ENCODE measurements around the gene PRKCD. TPM values are rescaled to one million over a fixed set of nuclear protein-coding genes. Genes with fewer than 3 reads are reported as not detected.

The PRKCD gene
- polyA plus RNA-seq, 5 donors = 38.6 to 54.7 (median 52.4) TPM

- no peak for DNase-seq
Observed at GRCh38 chr3:53153980-53154379, 7.0 kb upstream of the PRKCD start.

GRCh38 chr3:53154881-53155285, 6.1 kb upstream of the PRKCD start:
- DNase-seq = peak in 1 of 2 donors; percentile 56

GRCh38 chr3:53155760-53156159, 5.2 kb upstream of the PRKCD start:
- DNase-seq = peak; percentile 78 to 80

- no peak for DNase-seq
Observed at GRCh38 chr3:53156368-53156834, 4.6 kb upstream of the PRKCD start.

- no peak for DNase-seq
Observed at GRCh38 chr3:53157974-53158580, 2.9 kb upstream of the PRKCD start.

DNA sequence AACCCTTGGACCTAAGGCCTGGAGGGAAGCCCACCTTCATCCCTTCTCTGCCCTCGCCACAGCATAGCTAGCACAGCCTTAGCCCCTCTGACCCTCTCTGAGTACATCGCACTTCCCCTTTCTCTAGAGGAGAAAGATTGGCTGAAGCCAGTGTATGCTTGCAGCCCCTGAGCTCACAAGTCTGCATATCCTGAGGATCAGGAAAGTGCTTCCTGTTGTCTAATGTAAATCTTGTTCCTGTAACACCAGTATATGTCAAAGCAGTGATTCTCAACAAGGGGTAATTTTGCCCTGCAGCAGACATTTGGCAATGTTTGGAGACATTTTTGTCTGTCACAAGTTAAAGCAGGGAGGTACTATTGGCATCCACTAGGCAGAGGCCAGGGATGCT, 2.2 kb upstream of the PRKCD start:
- no peak for DNase-seq

DNA sequence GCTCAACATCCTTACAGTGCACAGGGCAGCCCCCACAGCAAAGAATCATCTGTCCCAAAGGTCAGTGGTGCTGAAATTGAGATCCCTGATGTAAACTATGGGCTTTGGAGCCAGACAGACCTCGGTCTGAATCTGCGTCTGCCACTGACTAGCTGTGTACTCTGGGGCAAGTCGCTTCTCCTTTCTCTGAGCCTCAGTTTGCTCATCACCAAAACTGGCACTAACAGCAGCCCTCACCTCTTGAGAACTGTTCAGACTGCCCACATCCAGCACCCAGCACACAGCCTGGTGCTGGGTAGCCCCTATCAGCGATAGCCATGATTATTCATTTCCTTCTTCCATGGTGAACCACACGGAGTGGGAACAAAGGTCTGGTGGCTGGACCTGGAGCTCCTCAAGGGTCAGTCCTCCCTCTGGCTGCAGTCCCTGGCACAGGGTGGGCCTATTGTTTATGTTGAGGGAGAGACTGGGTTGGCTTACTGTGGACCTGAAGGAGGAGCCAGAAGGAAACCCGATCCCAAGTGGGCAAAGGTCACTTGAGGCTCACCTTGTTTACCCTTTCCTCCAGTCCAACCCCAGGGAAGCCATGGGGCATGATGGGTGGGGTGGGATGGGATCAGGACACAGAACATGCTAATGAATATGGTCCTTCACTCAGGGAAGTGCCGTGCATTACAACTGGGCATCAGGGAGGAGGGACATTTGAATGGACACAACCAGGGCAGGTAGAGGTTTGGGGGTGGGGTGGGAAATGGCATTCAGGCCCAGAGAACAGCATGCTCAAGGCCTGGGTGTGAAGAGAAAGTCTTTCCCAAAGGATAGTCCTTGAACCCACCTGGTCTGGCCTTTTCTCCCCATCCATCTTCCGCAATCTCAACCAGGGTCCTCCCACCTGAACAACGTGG, 1.6 kb upstream of the PRKCD start:
- DNase-seq = no peak

DNA sequence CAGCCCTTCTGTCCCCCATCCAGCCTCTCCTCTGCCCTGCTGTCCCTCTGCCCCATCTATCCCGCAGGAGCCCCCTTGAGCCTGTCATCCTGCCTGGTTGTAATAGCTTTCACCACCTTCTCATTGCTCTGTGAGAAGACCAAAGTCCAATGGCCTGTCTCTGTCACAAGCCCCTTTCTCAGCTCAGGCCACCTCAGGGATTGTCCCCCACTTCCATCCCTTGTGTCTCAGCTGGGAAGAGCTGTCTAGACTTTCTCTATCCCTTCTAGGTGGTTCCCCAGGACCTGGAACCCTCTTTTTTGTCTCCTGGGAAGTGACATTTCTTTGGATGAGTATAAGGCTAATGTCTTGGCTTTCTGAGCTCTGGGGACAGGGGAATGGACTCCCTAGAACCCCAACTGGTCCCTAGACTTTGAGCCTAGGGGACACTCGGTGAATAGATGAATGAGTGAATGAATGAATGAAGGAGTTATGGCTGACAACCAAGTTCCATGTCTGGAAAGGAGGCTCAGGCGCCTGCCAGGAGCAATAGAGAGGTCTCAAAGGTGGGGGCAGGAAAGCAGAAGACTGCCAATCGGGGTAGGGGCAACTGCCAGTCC, 849 bp upstream of the PRKCD start:
- no peak for DNase-seq

GRCh38 chr3:53161450-53161819, 426 bp downstream of the PRKCD start:
- DNase-seq = peak in 1 of 2 donors; percentile 20

- DNase-seq = no peak
Observed at GRCh38 chr3:53161820-53162671, 1.0 kb downstream of the PRKCD start.

DNA sequence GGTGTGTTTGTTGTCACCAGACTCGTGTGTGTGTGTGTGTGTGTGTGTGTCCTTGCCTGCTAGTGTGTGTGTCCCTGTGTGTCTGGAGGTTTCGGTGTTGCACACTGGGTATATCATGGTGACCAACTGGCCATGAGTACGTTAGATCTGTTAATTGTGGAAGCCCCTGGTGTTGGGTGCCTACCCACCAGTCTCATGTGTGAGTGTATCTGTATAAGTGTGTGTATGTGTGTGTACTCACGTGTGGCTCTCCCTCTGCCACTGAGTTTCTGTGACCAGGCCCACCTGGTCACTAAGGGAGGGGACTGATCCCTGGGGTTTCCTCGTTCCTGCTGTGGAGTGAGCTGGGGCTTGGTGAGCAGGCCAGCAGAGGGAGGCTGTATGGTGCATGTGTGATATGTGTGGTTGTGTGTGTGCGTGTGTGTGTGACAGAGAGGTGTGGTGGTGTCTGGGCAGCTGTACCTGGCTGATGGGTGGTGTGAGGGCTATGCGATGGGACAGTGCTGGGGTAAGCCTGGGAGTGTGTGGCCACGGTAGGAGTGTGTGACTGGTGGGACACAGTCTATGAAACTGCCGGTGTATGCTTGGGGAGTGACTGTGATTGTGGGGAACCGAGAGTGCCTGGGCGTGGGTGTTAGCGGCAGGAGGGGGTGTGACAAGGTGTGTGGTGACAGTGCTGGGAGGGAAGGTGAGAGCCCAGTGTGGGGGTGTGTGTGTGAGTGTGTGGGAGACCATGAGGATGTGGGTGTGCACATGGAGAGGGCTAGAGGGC, 1.8 kb downstream of the PRKCD start:
- DNase-seq = no peak

- peak in 1 of 2 donors; percentile 21 for DNase-seq
Observed at GRCh38 chr3:53163444-53164387, 2.7 kb downstream of the PRKCD start.

- no peak for DNase-seq
Observed at GRCh38 chr3:53164911-53165310, 3.9 kb downstream of the PRKCD start.

DNA sequence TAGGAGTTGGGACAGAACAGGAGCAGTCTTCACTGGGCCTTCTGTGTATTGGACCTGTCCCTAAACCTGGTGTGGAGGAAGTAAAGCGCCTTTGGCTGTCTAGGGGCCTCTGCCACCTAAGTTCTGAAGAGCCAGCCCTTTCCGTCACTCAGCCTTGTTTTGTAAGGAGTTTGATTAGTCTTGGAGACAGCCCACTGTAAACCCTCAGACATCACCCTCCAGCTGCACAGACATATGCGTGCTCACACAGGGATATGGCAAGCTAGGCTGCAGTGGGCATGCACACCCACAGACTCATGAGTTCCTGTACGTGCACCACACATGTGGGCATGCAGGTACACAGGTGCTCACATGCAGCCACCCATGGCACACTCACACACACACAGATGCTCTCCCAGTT, 5.2 kb downstream of the PRKCD start:
- DNase-seq = no peak

- DNase-seq = no peak
Observed at GRCh38 chr3:53166781-53167291, 5.8 kb downstream of the PRKCD start.

DNA sequence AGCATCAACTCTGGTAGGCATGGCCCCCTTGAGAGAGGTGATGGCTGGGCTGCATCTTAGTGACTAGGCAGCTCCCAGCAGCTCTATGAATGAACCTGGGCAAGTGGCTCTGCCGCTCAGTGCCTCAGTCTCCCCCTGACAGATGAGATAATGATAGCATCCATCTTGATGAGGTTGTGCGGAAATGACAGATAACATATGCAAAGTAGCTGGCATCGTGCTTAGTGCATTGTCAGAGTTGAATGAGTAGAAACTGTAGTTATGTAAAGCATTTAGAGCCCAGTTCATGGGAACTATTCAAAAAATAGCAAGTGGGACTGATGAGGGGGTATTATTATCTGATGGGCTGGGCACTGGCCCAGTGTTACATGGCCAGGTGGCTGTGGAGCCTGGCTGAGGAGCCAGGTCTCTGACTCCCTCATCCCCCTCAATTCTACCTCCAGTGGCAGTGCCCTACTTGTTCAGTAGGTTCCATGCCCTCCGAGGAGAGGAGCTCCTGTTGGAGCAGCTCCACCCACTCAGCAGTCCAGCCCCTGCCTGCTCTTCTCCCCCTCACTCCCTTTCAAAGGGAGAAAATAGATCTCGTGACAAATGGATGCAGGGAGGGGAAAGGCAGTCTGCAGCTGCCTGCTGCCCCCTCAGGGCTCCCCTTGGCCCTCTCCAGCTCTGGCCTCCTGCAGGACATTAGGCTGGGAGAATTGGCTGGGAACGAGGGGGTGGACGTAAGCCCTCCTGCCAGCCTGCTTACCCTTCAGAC, 6.6 kb downstream of the PRKCD start:
- no peak for DNase-seq

GRCh38 chr3:53168175-53168923, 7.3 kb downstream of the PRKCD start:
- DNase-seq = no peak

Measured in right lung (tissue), 5 donors.